Esophagus (tissue), 2 donors: ENCODE results near the gene HS2ST1. TPM values are rescaled to one million over a fixed set of nuclear protein-coding genes. Genes with fewer than 3 reads are reported as not detected.
"Not testable (repeated sequence)": the region's sequence is repeated elsewhere in the genome, so short reads cannot be mapped to it uniquely, and the experiment has no call there.

Experiments
- H3K27ac ChIP-seq, 2 donors: one replicate each; pipeline ENCODE4 v1.5.1; 2013; ENCODE audit warnings: low read depth in 2 of 2, mild to moderate bottlenecking in 2 of 2, inconsistent platforms in 1 of 2, low read length in 1 of 2, moderate library complexity in 1 of 2
- H3K27me3 ChIP-seq, 2 donors: one replicate each; pipeline ENCODE4 v1.6.1; 2013; ENCODE audit warnings: low read length in 2 of 2, control low read depth in 1 of 2, mild to moderate bottlenecking in 1 of 2; ENCODE audit not compliant: insufficient read depth in 2 of 2, control insufficient read depth in 1 of 2
- H3K36me3 ChIP-seq, 2 donors: one replicate each; pipeline ENCODE4 v1.6.1; 2013; ENCODE audit warnings: low read length in 1 of 2; ENCODE audit not compliant: control insufficient read depth in 2 of 2, insufficient read depth in 2 of 2
- H3K4me1 ChIP-seq, 2 donors: one replicate each; pipeline ENCODE4 v1.6.1; 2013; ENCODE audit warnings: low read length in 1 of 2; ENCODE audit not compliant: control insufficient read depth in 2 of 2, insufficient read depth in 2 of 2
- H3K4me3 ChIP-seq, 2 donors: one replicate each; pipeline ENCODE4 v1.5.1; 2013; ENCODE audit warnings: low read length in 2 of 2, mild to moderate bottlenecking in 2 of 2, low read depth in 1 of 2, moderate library complexity in 1 of 2
- H3K9me3 ChIP-seq, 2 donors: one replicate each; pipeline ENCODE4 v1.6.1; 2013; ENCODE audit warnings: mild to moderate bottlenecking in 2 of 2, low read depth in 1 of 2, low read length in 1 of 2, moderate library complexity in 1 of 2; ENCODE audit not compliant: control insufficient read depth in 2 of 2, insufficient read depth in 1 of 2
- WGBS, 2 donors: extraction: QIAGEN DNeasy Blood & Tissue Kit; methylation state at CpG; one replicate each; pipeline ENCODE4 v1.1.7; 2013; 5-methylcytosine and 5-hydroxymethylcytosine counted together
- polyA plus RNA-seq, 2 donors: library from polyadenylated mRNA; stranded (reverse); fragments of 200-250 nt; gene quantifications; one replicate each; pipeline ENCODE4 v1.2.3, GENCODE V29; 2013
- donor health status: healthy with polysubstance abuse.
- donor health status: Bipolar disorder and iron deficiency.

The HS2ST1 gene
- polyA plus RNA-seq, 2 donors = 2.7 to 3.8 TPM

DNA sequence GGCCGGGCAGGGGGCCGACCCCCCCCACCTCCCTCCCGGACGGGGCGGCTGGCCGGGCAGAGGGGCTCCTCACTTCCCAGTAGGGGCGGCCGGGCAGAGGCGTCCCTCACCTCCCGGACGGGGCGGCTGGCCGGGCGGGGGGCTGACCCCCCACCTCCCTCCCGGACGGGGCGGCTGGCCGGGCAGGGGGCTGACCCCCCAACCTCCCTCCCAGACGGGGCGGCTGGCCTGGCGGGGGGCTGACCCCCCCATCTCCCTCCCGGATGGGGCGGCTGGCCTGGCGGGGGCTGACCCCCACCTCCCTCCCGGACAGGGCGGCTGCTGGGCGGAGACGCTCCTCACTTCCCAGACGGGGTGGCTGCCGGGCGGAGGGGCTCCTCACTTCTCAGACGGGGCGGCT, 15.0 kb upstream of the HS2ST1 start:
- not testable (repeated sequence) for H3K27me3 ChIP-seq, H3K36me3 ChIP-seq, H3K4me3 ChIP-seq, H3K4me1 ChIP-seq, H3K9me3 ChIP-seq, H3K27ac ChIP-seq
- 96% methylated on average over 5 to 31 of the region's 33 CpGs for WGBS, 2 donors

DNA sequence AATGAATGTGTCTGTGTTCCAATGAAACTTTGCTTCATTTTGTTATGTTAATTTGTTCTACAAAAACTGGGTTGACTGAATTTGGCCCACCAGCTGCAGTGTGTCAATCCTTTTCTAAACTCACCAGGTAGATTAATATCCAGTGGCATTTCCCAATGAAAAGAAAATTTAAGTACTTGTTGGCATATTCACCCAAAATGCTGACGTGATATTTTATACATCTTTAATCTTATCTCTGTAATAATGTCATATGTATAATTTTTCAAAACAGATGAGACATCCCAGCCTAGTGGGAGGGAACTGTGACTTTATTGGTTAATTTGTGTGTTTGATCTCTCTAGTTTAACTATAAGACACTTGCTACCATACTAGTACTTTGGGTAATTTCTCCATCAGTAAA, 8.6 kb upstream of the HS2ST1 start:
- no peaks in the 10 kb centered on the region for H3K36me3 ChIP-seq
- H3K9me3 ChIP-seq = no peaks in the 10 kb centered on the region
- no peaks in the 10 kb centered on the region for H3K27me3 ChIP-seq
- H3K4me1 ChIP-seq = no peaks in the 10 kb centered on the region
- no peak overlapping the region for H3K4me3 ChIP-seq
- WGBS, 2 donors = 35 to 71% methylated on average over 1 of the region's 1 CpG
- no peak overlapping the region for H3K27ac ChIP-seq

DNA sequence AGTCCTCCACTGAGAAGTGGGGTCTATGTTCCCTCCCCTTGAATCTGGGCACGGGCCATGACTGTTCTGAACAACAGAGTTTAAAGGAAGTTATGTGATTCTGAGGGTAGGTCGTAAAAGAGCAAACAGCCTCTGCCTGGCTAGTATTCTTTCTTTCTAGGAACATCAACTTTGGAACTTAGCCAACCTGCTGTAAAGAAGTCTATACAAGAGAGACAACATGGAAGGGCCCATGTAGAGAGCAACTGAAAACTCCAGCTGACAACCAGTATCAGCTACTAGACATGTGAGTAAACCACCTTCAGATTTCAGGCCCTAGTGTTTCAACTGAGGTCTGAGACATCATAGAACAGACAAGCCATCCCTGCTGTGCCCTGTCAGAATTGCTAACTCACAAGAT, 8.0 kb upstream of the HS2ST1 start:
- no peaks in the 10 kb centered on the region for H3K36me3 ChIP-seq
- no peak overlapping the region for H3K4me3 ChIP-seq
- H3K27me3 ChIP-seq = no peaks in the 10 kb centered on the region
- no peak overlapping the region for H3K27ac ChIP-seq
- no peaks in the 10 kb centered on the region for H3K4me1 ChIP-seq
- no peaks in the 10 kb centered on the region for H3K9me3 ChIP-seq
- 47 to 50% methylated on average over 2 of the region's 2 CpGs for WGBS, 2 donors

DNA sequence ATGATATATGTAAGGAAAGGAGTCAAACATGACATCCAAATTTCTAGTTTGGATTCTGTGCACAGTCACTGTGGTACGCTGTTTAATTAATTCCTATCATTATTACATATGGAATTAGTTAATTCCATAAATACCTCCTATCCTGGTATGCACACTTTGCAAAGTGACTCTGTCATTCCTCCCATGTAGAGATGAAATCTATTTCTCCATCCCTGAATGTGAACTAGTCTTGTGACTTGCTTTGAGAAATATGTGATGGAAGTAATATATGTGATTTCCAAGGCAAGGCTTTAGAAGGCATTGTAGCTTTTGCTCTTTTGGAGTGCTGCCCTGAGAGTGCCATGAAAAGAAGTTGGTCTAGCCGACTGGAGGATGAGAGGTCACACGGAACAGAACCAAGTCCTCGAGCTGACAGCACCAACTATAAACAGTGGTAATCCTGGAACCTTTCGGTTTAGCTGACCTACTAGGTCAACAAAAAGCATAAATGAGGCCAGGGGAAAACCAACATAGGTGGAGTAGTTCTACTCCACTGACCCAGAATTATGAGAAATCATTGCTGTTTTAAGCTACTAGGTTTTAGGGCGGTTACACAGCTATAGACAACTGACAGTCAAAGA, 2.0 kb upstream of the HS2ST1 start:
- 40 to 42% methylated on average over 6 of the region's 6 CpGs for WGBS, 2 donors
- Histone ChIP-seq H3K27ac (no peak overlapping the region), H3K9me3 (no peaks in the 10 kb centered on the region), H3K4me3 (peak overlapping the region in 1 of 2 donors; percentile 99), H3K36me3 (no peaks in the 10 kb centered on the region), H3K4me1 (peaks cover 0 to 3% of the 10 kb centered on the region in 2 donors), H3K27me3 (no peaks in the 10 kb centered on the region)

DNA sequence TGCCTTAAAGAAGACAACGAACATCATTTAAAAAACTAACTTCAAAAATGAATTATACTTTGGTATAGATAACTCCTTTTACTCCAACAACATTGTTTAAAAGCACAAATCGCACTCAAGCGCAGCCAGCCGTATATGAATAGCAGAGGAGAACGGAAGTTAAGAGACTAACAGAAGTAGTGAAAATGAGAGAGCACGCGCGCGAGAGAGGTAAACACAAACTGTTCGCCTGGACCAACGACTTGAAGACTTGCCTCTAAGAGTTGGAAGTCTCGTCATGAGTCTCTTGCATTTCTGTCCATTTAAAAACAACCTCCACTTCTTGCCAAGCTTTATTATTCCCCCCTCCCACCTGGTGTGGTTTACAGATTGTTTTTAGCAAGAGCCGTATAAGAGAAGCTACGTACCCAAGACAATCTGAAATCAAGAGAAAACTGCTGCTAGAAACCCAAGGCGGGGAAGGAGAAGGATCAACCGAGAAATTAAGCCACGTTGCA, 988 bp upstream of the HS2ST1 start:
- WGBS, 2 donors = 0% methylated on average over 17 of the region's 17 CpGs
- no peaks in the 10 kb centered on the region for H3K9me3 ChIP-seq
- H3K4me3 ChIP-seq = peak overlapping the region; percentile 96 to 99

DNA sequence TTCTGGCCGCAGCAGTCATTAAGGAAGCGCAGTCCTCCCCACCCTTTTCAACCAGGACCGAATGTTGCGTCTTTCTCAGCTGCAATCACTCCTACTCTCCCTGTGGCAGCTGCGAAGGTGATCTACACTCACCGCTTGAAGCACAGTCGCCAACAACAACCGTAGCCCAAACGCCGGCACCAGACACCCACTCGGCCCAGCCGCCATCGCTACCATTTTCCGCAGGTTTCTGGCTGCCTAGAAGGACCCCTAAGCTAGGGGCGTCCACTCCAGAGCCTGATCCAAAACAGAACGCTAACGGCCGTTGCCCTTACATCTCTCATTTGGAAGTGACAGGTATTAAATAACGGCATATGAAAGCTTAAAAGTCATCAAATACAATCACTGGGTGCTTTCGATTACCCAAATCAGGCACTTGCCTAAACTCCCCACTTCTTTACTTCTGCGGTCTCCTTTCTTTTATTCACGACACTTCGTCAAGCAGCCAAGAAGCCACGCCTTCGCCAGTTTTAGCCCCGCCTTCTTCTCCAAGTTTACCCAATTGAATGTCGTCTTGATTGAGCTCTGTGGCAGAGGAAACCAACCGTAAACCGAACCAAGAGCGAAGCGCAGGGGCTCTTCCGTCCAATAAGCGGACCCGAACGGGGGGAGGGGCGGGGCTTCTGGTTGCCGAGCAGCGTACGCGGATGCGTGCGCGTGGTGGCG, 387 bp upstream of the HS2ST1 start, which contains the start of gene SELENOF:
TSS of gene SELENOF (minus strand) at position 231 of the 705 bp plus-strand sequence. CDS start at position 216, 15 bp downstream.
- 0 to 1% methylated on average over 44 of the region's 44 CpGs for WGBS, 2 donors
- H3K36me3 ChIP-seq = no peaks in the 10 kb centered on the region
- H3K4me1 ChIP-seq = peaks cover 0 to 3% of the 10 kb centered on the region in 2 donors
- no peaks in the 10 kb centered on the region for H3K9me3 ChIP-seq
- H3K27me3 ChIP-seq = no peaks in the 10 kb centered on the region
- peak within 1 kb of the TSS; percentile 96 to 99 for H3K4me3 ChIP-seq
- H3K27ac ChIP-seq = peak within 1 kb of the TSS; percentile 91 to 93

More for the DNA sequence above, 988 bp upstream of the HS2ST1 start:
- Histone ChIP-seq H3K36me3 (no peaks in the 10 kb centered on the region), H3K27ac (peak overlapping the region; percentile 91 to 93), H3K27me3 (no peaks in the 10 kb centered on the region), H3K4me1 (peaks cover 0 to 3% of the 10 kb centered on the region in 2 donors)

DNA sequence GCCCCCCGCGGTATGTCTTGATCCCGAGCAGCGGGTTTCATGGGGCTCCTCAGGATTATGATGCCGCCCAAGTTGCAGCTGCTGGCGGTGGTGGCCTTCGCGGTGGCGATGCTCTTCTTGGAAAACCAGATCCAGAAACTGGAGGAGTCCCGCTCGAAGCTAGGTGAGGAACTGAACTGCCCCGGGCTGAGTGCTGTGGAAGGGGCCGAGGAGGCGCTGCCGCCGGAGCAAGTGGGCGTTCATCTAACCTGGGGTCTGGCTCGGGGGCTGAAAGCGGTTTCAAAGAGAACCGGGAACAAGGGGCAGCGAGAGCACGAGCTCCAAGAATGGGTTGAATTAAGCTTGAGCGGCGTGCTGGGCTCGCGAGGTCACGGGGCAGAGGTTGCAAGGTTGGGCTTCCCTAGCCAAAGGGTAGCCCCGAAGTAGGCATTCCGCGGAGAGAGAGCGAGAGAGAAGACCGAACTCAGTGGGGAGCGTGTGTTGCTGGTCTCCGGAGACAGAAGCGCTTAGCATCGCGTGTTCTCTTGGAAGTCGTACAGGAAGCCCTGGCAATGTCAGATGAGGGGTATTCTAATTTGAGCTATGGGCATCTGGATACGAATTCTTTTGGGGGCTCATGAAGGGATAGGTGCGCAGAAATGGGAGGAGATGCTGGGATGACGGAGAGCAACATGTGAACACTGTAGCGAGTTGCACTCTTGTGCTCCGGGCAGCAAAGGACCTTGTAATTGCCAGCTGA, 732 bp downstream of the HS2ST1 start:
- Histone ChIP-seq H3K36me3 (no peaks in the 10 kb centered on the region), H3K4me3 (peak overlapping the region; percentile 68 to 90), H3K9me3 (no peaks in the 10 kb centered on the region), H3K27ac (peak overlapping the region; percentile 79 to 84), H3K4me1 (peaks cover 0 to 3% of the 10 kb centered on the region in 2 donors), H3K27me3 (no peaks in the 10 kb centered on the region)
- WGBS, 2 donors = 0% methylated on average over 43 of the region's 43 CpGs

DNA sequence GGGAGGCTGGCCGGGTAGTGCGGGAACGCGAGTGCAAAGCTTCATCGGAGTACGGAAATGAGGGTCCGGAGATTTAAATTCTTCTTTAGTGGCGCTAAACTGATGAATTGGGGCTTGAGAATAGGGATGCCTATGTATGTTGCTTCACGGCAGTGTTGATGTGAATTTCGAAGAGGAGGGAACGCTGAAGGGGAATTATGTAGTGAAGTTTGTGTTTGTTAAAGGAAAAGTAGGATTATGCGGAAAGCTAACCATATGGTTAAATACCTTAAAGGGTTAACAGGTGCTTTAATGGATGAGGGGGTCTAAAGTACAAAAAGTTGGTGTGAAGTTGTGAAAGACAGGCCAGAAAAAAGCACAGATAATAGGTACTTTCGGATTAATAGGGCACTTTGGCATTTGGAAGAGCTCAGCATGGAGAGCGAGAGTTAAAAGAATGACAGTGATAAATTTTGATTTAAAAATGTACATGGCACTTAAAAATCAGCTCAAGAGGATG, 1.4 kb downstream of the HS2ST1 start:
- peak overlapping the region; percentile 79 to 84 for H3K27ac ChIP-seq

DNA sequence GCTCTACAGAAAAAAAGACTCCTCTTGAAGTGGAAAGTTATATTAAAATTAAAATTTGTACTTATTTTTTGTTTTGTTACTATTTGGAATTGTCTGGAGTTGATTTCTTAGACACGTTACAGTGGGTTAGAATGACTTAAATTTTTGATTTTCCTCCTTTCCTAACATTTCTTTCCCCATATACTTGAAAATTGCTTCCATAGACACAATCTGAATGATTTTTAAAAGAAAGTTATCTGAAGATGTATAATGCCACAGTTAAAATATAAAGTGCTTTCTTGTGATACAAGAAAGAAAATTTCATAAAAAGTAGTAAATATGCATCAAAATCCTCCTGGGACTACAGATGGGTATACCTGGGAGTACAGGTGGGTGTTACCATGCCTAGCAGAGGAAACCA, 2.3 kb downstream of the HS2ST1 start:
- no peaks in the 10 kb centered on the region for H3K36me3 ChIP-seq
- no peak overlapping the region for H3K27ac ChIP-seq
- no peaks in the 10 kb centered on the region for H3K9me3 ChIP-seq
- no peak overlapping the region for H3K4me3 ChIP-seq
- no peaks in the 10 kb centered on the region for H3K27me3 ChIP-seq
- WGBS, 2 donors = 87 to 97% methylated on average over 1 of the region's 1 CpG
- peaks cover 0 to 3% of the 10 kb centered on the region in 2 donors for H3K4me1 ChIP-seq

More for the DNA sequence above, 1.4 kb downstream of the HS2ST1 start:
- no peaks in the 10 kb centered on the region for H3K27me3 ChIP-seq
- 4 to 5% methylated on average over 14 of the region's 14 CpGs for WGBS, 2 donors
- no peaks in the 10 kb centered on the region for H3K9me3 ChIP-seq
- H3K4me3 ChIP-seq = peak overlapping the region; percentile 68 to 90
- H3K4me1 ChIP-seq = peaks cover 0 to 3% of the 10 kb centered on the region in 2 donors
- H3K36me3 ChIP-seq = no peaks in the 10 kb centered on the region
